Activated B cell treated with CpG ODN at 0.5 μM for 24 hours (primary cell): ENCODE data around the gene TFDP1. TPM values are rescaled to one million over a fixed set of nuclear protein-coding genes. Genes with fewer than 3 reads are reported as not detected.

Experiments used
- ATAC-seq: fragments of 200-7000 bp; cut with Tn5 transposase; one replicate; pipeline ENCODE4 v1.10.0; 2021; ENCODE audit warnings: low read depth, mild to moderate bottlenecking, moderate library complexity
- CTCF ChIA-PET: fragments of 350-600 bp; sonication (Branson Sonifier 250); formaldehyde crosslinking; loops from one replicate; lab custom pipeline; 2021; ENCODE audit warnings: antibody characterized with exemption; lab: Charles Lee
- POLR2A ChIA-PET: fragments of 350-600 bp; sonication (Branson Sonifier 250); formaldehyde crosslinking; loops from one replicate; lab custom pipeline; 2021; ENCODE audit warnings: antibody characterized with exemption; lab: Charles Lee
- DNase-seq: peaks from one replicate; pipeline ENCODE4 v3.0.0; 2022
- H3K27ac Mint-ChIP-seq: one replicate; pipeline ENCODE4 v1.8.0; 2020; ENCODE audit warnings: mixed read lengths
- H3K27me3 Mint-ChIP-seq: one replicate; pipeline ENCODE4 v1.8.0; 2021; ENCODE audit warnings: mixed read lengths
- H3K36me3 Mint-ChIP-seq: one replicate; pipeline ENCODE4 v1.8.0; 2021; ENCODE audit warnings: low read depth, mixed read lengths
- H3K4me1 Mint-ChIP-seq: one replicate; pipeline ENCODE4 v1.8.0; 2021; ENCODE audit warnings: mixed read lengths
- H3K4me3 Mint-ChIP-seq: one replicate; pipeline ENCODE4 v1.8.0; 2020; ENCODE audit warnings: mild to moderate bottlenecking, mixed read lengths
- H3K9me3 Mint-ChIP-seq: one replicate; pipeline ENCODE4 v1.8.0; 2020; ENCODE audit warnings: mixed read lengths
- CTCF ChIP-seq: fragments of 200-600 bp; IDR thresholded peaks from one replicate; pipeline ENCODE4 v1.8.0; 2022; ENCODE audit warnings: antibody characterized with exemption, mild to moderate bottlenecking
- intact Hi-C: fragments of 100-400 bp; cut with micrococcal nuclease; formaldehyde crosslinking; loops from one replicate; pipeline ENCODE4 v1.15.1; 2024
- total RNA-seq: library from RNA; stranded (reverse); gene quantifications from 2 replicates; pipeline ENCODE4 v1.2.3, GENCODE V29; 2022

The TFDP1 gene
- total RNA-seq, 1 donor from 2014 or later, result 54.3 TPM

DNA sequence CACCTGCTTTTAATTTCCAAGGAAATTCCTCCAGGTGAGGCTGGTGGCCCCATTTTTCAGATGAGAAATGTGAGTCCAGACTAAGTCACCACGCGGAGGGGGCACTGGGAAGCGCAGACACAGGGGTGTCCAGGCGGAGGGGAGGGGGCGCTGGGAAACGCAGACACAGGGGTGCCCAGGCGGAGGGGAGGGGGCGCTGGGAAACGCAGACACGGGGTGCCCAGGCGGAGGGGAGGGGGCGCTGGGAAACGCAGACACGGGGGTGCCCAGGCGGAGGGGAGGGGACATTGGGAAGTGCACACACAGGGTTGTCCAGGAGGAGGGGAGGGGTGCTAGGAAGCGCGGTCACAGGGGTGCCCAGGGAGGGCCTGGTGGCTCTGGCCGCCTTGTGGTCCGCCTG lies 86.0 kb downstream of the TFDP1 start:
- H3K9me3 Mint-ChIP-seq, result no peaks in the 10 kb centered on the region
- ATAC-seq (no peak), DNase-seq (no peak)
- H3K36me3 Mint-ChIP-seq, result no peaks in the 10 kb centered on the region
- H3K4me1 Mint-ChIP-seq, result no peaks in the 10 kb centered on the region
- ChIA-PET POLR2A (no interaction called here), CTCF (interaction anchor here (1.0 kb wide), 1 partner anchor 54 kb away, joined by 3 read pairs; no protein-coding TSS in a partner anchor)
- H3K27ac Mint-ChIP-seq, result no peak overlapping the region
- H3K27me3 Mint-ChIP-seq, result no peaks in the 10 kb centered on the region
- TF ChIP-seq CTCF, result no peak
- intact Hi-C loops, result no loop called here
- no peak overlapping the region for H3K4me3 Mint-ChIP-seq

GRCh38 chr13:113671066-113672001 lies 86.8 kb downstream of the TFDP1 start:
- no peak overlapping the region for H3K27ac Mint-ChIP-seq
- no peaks in the 10 kb centered on the region for H3K36me3 Mint-ChIP-seq
- no peak overlapping the region for H3K4me3 Mint-ChIP-seq
- CTCF ChIA-PET, result interaction anchor here (1.0 kb wide), 1 partner anchor 53 kb away, joined by 3 read pairs; no protein-coding TSS in a partner anchor
- no peaks in the 10 kb centered on the region for H3K27me3 Mint-ChIP-seq
- no peaks in the 10 kb centered on the region for H3K9me3 Mint-ChIP-seq
- POLR2A ChIA-PET, result no interaction called here
- H3K4me1 Mint-ChIP-seq, result no peaks in the 10 kb centered on the region
- intact Hi-C loops, result no loop called here
- ATAC-seq, result no peak
- peak; percentile 14 for DNase-seq
- TF ChIP-seq CTCF, result no peak

DNA sequence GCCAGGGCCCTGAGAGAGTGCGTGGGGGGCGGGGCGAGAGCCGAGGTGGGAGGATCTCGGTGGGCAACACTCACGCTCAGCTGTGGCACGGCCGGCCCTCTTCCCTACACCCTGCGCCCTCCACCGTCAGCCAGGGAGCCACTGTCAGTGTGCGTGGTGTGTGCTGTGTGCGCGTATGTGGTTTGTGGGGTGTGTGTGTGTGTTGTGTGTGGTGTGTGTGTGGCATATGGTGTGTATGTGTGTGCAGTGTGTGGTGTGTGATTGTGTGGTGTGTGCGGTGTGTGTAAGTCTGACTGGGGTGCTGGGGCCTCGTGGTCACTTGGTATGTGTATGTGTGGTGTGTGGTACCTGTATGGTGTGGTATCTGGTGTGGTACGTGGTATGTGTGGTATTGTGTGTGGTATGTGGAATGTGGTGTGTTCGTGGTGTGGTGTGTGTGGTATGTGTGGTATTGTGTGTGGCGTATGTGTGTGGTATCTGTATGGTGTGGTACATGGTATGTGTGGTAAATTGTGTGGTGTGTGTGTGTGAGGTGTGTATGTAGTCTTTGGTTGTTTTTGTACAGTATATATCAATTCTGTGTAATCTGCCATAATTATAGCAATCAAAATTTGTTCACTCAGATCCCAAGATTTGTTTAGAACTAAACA lies 87.6 kb downstream of the TFDP1 start:
- Mint-ChIP-seq H3K9me3 (no peaks in the 10 kb centered on the region), H3K4me3 (no peak overlapping the region), H3K27ac (no peak overlapping the region), H3K4me1 (no peaks in the 10 kb centered on the region), H3K27me3 (no peaks in the 10 kb centered on the region), H3K36me3 (no peaks in the 10 kb centered on the region)
- ATAC-seq (no peak), DNase-seq (no peak)
- intact Hi-C loops, result no loop called here
- POLR2A ChIA-PET, result no interaction called here
- CTCF ChIA-PET, result no interaction called here
- no peak for TF ChIP-seq CTCF

Other genes with a start within 250 kb of the TFDP1 start
- not detected in 2 replicates for gene GRTP1, start 220.6 kb upstream of the TFDP1 start, total RNA-seq
- gene ADPRHL1, start 131.3 kb upstream of the TFDP1 start, total RNA-seq, result 0.84 and 0.93 TPM in 2 replicates
- gene DCUN1D2, start 94.0 kb upstream of the TFDP1 start, total RNA-seq, result 19.8 and 26.2 TPM in 2 replicates
- not detected in 2 replicates for gene ATP4B, start 73.4 kb downstream of the TFDP1 start, total RNA-seq
- gene GRK1, start 82.5 kb downstream of the TFDP1 start, total RNA-seq, result 0.07 and 0.44 TPM in 2 replicates
- 5.2 and 6.2 TPM in 2 replicates for gene TMEM255B, start 174.5 kb downstream of the TFDP1 start, total RNA-seq